GM12873 (cell line): ENCODE measurements around the gene PNMA6F.

Experiments
- TF ChIP-seq, protein P1 (sequence below): IDR thresholded peaks from 2 replicates; pipeline ENCODE4 v1.5.1; 2012; ENCODE audit warnings: low read depth, mild to moderate bottlenecking, moderate library complexity, low read length, control low read depth; ENCODE audit not compliant: insufficient read depth; ENCODE audit errors: missing control alignments

Gene PNMA6F

DNA sequence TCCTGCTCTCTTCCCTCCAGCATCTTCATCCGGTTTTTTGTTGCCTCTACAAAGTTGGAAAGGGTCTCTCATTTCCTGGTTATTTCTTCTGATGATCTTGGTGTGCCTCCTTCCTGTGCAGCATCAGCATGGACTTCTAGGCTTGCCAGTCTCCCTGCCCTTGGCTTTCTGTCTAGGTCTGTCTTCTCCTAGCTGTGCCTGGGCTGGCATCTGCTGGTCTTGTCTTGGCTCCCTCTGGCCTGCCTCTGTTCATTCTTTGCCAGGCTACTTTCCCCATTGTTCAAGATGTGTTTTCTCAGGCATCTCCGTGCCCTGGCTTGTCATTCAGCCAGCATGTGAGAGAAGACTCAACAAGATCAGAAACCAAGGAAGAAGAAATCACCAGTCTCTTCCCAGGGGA is 22.1 kb upstream of the PNMA6F start:
- TF ChIP-seq, protein P1, sequence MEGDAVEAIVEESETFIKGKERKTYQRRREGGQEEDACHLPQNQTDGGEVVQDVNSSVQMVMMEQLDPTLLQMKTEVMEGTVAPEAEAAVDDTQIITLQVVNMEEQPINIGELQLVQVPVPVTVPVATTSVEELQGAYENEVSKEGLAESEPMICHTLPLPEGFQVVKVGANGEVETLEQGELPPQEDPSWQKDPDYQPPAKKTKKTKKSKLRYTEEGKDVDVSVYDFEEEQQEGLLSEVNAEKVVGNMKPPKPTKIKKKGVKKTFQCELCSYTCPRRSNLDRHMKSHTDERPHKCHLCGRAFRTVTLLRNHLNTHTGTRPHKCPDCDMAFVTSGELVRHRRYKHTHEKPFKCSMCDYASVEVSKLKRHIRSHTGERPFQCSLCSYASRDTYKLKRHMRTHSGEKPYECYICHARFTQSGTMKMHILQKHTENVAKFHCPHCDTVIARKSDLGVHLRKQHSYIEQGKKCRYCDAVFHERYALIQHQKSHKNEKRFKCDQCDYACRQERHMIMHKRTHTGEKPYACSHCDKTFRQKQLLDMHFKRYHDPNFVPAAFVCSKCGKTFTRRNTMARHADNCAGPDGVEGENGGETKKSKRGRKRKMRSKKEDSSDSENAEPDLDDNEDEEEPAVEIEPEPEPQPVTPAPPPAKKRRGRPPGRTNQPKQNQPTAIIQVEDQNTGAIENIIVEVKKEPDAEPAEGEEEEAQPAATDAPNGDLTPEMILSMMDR, result no peak

DNA sequence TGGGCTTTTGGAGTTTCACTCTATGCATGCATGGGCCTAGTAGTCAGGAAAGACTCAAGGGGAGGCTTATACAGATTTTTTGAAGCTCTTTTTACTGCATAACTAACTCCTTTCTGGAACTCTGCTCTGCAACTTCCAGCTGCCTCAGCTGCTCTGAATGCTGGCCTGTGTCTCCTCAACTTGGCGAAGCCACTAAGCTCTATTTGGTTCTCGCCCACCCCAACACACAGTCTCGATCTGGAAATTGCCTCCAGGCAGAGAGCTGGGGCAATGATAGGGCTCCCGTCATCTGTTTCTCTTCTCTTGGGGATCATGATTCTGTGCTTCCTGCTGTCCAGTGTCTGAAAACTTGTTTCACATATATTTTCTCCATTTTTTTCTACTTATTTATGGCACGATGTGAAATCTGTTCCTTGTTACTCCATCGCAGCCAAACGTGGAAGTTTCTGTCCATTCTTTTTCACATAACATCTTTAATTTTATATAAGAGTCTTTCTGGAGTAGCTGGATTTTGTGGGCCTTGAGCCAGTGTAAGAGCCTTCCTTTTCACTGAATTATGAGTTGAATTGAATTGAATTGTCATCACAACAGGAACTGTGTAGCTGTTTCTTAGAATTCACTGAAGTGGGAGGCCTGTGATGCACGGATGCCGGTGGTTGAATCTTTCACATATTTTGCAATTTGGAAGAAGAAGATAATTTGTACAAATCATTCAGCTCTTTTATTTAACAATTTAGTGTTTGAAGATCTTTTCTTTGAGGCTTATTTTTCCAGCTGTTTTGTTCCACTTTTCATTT is 21.4 kb upstream of the PNMA6F start:
- TF ChIP-seq, protein P1, result no peak

DNA sequence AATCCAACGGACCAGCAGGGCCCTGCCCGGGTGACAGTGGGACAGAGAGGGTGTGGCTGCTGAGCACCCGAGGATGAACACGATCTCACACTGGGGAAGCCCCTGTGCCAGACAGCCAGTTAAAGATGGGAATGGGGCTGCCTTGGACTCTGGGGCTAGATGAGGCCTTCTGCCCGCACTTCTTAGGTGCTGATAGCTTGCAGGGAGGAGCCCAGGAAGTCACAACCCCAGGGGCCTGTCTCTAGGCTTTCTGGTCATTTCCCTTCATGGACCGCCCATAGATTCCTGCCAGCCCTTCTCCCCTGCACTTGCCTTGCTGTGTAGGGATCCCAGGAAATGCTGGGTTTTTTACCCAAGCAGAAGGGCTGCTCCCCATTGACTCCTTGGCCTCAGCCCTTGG is 18.5 kb upstream of the PNMA6F start:
- TF ChIP-seq, protein P1, result no peak

DNA sequence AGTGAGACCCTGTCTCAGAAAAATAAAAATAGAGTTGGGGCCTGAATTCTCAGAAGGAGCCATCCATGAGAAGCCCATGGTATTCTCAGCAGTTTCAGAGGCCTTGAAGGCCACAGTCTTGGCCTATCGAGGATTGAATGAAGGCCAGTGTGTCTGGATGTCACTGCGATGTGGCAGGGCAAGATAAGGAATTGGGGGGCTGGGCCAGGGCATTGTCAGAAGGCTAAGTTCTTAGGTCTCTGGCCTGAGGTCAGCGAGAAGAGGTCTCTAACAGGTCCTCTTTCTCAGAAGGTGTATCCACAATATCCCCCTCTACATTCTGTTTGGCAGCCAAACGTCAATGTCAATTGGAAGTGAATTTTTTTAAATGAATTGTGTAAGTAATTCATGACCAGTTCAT is 18.1 kb upstream of the PNMA6F start:
- TF ChIP-seq, protein P1, result no peak

DNA sequence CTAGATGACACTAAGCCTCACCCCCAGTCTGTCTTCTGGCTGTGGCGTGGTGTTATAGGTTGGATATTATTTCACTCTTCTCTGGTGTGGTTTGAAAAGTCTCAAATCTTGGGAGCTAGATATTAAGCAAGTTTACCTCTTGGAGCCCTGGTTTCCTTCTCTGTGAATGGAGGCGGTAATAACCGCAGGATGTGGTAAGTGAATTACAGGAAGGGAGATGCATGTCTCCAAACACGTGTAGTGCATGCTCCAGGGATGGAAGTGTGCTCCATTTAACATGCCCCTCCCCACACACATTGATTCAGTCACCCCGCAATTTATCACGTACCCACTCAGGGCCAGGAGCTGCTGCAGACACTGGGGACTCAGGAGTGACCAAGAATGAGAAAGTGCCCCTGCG is 17.3 kb upstream of the PNMA6F start:
- TF ChIP-seq, protein P1, result no peak

DNA sequence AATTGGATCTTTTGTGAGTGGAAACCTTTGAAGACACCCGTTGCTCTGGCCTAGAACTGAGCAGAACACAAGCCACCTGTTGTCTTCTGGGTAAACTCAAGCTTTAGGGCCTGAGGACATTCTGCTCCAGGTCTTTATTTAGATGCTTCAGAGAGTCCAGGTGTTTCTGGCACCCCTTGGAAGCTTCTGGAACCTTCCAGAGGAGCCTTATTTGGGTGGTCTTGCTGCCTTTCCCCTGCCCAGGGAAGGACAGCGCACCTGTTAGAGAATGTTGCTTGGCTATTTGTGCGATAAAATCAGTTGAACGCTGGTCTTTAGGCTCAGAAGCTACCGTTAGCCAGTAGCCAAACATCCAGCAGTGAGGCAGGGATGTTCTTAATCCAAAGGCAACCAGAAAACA is 15.4 kb upstream of the PNMA6F start:
- TF ChIP-seq, protein P1, result no peak

DNA sequence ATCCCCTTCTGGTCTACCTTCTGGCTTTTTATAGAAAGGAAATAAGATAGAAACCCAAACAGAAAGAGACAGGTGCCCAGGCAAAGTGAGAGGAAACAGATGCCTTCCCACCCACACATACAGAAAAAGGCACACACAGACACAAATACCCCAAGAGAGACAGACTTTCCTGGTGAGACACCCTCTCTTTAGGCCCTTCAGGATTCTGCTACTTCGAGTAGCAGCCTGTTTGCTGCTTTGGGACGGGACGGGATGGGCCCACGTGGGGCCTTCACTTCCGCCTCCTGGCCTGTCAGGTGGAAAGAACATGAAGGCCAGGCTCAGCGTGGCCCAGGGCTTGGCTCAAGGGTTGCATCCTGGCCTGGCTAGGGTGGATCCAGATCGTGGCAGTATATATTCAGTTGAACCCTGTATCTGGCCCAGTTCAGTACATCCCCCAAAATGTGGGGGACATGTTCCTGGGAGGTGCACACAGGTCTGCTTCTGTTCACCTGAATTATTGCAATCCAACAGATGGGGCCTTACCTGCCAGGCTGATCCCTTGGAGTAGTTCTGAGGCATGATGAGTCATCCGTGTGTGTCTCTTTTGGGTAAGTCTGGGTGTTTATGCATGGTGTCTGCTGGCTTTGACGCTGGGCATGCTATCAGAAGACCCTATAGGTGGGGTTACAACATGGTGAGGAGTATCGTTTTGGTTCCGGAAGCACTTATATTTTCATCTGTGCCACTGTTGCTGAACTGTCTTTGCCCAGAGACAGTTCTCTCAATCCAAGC is 14.7 kb upstream of the PNMA6F start:
- TF ChIP-seq, protein P1, result no peak
